Thyroid gland (tissue), 4 donors: ENCODE results near the gene CDK13.

Experiments
- POLR2A ChIP-seq, 2 donors: fragments of 450-650 bp; IDR thresholded peaks; one replicate each; pipeline ENCODE4 v1.6.1; 2017; ENCODE audit warnings: antibody characterized with exemption in 2 of 2, mild to moderate bottlenecking in 2 of 2, moderate library complexity in 1 of 2
- TF ChIP-seq, protein P1 (sequence below), 6 experiments: fragments of 200-600 bp in 3 of 6; fragments of 450-650 bp in 3 of 6; sonication (generic) in 3 of 6; IDR thresholded peaks; one replicate each; pipeline ENCODE4 v1.5.1; 2016 to 2019; ENCODE audit warnings: antibody characterized with exemption in 6 of 6, mild to moderate bottlenecking in 2 of 6, inconsistent platforms in 1 of 6, moderate library complexity in 1 of 6

DNA sequence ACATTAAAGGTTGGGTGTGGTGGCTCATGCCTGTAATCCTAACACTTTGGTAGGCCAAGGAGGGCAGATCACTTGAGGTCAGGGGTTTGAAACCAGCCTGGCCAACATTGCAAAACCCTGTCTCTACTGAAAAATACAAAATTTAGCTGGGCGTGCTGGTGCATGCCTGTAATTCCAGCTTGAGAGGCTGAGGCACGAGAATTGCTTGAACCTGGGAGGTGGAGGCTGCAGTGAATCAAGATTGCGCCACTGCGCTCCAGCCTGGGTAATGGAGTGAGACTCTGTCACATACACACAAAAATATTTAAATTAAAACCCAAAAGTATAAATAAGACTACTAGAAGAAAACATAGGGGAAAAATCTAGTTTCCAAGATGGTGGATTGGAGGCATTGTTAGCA, 41.9 kb upstream of the CDK13 start:
- TF ChIP-seq, protein P1, sequence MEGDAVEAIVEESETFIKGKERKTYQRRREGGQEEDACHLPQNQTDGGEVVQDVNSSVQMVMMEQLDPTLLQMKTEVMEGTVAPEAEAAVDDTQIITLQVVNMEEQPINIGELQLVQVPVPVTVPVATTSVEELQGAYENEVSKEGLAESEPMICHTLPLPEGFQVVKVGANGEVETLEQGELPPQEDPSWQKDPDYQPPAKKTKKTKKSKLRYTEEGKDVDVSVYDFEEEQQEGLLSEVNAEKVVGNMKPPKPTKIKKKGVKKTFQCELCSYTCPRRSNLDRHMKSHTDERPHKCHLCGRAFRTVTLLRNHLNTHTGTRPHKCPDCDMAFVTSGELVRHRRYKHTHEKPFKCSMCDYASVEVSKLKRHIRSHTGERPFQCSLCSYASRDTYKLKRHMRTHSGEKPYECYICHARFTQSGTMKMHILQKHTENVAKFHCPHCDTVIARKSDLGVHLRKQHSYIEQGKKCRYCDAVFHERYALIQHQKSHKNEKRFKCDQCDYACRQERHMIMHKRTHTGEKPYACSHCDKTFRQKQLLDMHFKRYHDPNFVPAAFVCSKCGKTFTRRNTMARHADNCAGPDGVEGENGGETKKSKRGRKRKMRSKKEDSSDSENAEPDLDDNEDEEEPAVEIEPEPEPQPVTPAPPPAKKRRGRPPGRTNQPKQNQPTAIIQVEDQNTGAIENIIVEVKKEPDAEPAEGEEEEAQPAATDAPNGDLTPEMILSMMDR (IDR thresholded peaks at IDR 0.05): no peak
- no peak for TF ChIP-seq POLR2A (IDR thresholded peaks at IDR 0.05)
